ENCODE measurements around the gene IFIT5. TPM values are rescaled to one million over a fixed set of nuclear protein-coding genes. Genes with fewer than 3 reads are reported as not detected.
"Not testable (repeated sequence)": the region's sequence is repeated elsewhere in the genome, so short reads cannot be mapped to it uniquely, and the experiment has no call there.

IFIT5 gene
- polyA plus RNA-seq, 1 donor (not counting 4 experiments of a cell fraction or from before 2014, with no cell fraction given) = 15.8 TPM

DNA sequence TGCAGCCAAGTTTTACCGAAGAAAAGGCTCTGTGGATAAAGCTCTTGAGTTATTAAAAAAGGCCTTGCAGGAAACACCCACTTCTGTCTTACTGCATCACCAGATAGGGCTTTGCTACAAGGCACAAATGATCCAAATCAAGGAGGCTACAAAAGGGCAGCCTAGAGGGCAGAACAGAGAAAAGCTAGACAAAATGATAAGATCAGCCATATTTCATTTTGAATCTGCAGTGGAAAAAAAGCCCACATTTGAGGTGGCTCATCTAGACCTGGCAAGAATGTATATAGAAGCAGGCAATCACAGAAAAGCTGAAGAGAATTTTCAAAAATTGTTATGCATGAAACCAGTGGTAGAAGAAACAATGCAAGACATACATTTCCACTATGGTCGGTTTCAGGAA, 11.3 kb upstream of the IFIT5 start:
- TF ChIP-seq, protein P1, sequence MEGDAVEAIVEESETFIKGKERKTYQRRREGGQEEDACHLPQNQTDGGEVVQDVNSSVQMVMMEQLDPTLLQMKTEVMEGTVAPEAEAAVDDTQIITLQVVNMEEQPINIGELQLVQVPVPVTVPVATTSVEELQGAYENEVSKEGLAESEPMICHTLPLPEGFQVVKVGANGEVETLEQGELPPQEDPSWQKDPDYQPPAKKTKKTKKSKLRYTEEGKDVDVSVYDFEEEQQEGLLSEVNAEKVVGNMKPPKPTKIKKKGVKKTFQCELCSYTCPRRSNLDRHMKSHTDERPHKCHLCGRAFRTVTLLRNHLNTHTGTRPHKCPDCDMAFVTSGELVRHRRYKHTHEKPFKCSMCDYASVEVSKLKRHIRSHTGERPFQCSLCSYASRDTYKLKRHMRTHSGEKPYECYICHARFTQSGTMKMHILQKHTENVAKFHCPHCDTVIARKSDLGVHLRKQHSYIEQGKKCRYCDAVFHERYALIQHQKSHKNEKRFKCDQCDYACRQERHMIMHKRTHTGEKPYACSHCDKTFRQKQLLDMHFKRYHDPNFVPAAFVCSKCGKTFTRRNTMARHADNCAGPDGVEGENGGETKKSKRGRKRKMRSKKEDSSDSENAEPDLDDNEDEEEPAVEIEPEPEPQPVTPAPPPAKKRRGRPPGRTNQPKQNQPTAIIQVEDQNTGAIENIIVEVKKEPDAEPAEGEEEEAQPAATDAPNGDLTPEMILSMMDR (optimal IDR thresholded peaks at IDR 0.05 in 1 of 3, IDR thresholded peaks at IDR 0.05 in 1 of 3, conservative IDR thresholded peaks at IDR 0.05 in 1 of 3; ENCODE audit: extremely low read depth in 1 of 3, insufficient read depth in 2 of 3, low read length in 3 of 3) = no peak
- TF ChIP-seq EZH2 (IDR thresholded peaks at IDR 0.05; ENCODE audit: low read length) = no peak
- no peak overlapping the region for H3K27ac ChIP-seq (ENCODE audit: control insufficient read depth, insufficient read depth, low read length)
- no peak for DNase-seq (ENCODE audit: low read depth, low spot score)
- H3K79me2 ChIP-seq (ENCODE audit: control insufficient read depth, insufficient read depth, low read length) = no peaks in the 10 kb centered on the region
- H3K9me1 ChIP-seq (ENCODE audit: control insufficient read depth, extremely low read depth, insufficient read depth, low read length) = no peaks in the 10 kb centered on the region
- dilution Hi-C loops (cut with MboI; ENCODE audit: extremely low pct_ligation_motif_present, low sequenced_read_pairs) = no loop called here
- no peak overlapping the region for H3K9ac ChIP-seq (ENCODE audit: control insufficient read depth, extremely low read depth, insufficient read depth, low read length)
- no peak for FAIRE-seq
- no peak overlapping the region for H2AFZ ChIP-seq (ENCODE audit: control insufficient read depth, low read length)
- no peaks in the 10 kb centered on the region for H3K27me3 ChIP-seq (ENCODE audit: control insufficient read depth, extremely low read depth, insufficient read depth, low read length)
- H4K20me1 ChIP-seq (ENCODE audit: control insufficient read depth, extremely low read depth, insufficient read depth, low read length) = no peaks in the 10 kb centered on the region
- no peak overlapping the region for H3K4me2 ChIP-seq (ENCODE audit: control insufficient read depth, extremely low read depth, insufficient read depth, low read depth, low read length)
- no peaks in the 10 kb centered on the region for H3K4me1 ChIP-seq (ENCODE audit: control insufficient read depth, extremely low read depth, insufficient read depth, low read length)
- H3K36me3 ChIP-seq (ENCODE audit: control insufficient read depth in 2 of 2, extremely low read depth in 1 of 2, insufficient read depth in 2 of 2, low read length in 2 of 2) = peaks cover 0 to 12% of the 10 kb centered on the region in 2 experiments
- H3K4me3 ChIP-seq (ENCODE audit: control insufficient read depth in 2 of 3, extremely low read depth in 1 of 3, insufficient read depth in 2 of 3, low read depth in 1 of 3, low read length in 3 of 3) = no peak overlapping the region
- no peaks in the 10 kb centered on the region for H3K9me3 ChIP-seq (ENCODE audit: control insufficient read depth, low read depth, low read length)

DNA sequence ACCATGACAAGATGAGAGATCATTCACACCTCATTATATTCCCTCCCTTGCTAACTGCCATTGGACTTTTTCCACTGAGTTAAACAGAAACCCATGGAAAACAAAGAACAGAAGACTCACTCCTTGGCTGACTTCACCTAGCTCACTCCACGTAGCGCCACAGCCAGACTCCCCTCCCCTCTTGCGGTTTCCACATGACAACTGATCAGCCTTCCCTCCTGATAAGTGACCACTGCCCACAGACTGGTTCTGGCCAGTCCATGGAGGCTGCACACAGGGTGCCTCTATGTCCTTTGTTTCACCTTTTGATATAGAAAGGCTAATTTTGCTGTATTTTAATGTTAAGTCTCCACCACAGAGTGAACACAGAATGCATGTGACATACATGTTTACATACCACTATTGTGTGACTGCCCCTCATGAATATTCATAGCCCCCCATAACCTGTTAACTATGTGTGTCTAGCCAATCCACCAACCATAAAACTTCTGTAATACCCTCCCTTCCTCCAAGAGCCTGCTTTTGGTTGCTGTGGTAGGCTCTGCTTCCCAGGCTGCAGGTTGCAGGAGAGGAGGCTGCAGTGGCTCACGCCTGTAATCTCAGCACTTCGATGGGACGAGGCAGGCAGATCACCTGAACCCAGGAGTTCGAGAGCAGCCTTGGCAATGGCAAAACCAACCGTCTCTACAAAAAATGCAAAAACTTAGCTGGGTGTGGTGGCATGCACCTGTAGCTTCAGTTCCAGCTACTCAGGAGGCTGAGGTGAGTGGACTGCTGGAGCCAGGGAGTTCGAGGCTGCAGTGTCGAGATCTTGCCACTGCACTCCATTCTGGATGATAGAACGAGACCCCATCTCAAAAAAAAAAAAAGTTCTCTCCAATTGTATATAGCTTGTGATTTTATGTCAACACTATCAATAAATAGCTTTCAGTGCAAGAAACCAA, 10.0 kb upstream of the IFIT5 start:
- dilution Hi-C loops (cut with MboI; ENCODE audit: extremely low pct_ligation_motif_present, low sequenced_read_pairs) = no loop called here

DNA sequence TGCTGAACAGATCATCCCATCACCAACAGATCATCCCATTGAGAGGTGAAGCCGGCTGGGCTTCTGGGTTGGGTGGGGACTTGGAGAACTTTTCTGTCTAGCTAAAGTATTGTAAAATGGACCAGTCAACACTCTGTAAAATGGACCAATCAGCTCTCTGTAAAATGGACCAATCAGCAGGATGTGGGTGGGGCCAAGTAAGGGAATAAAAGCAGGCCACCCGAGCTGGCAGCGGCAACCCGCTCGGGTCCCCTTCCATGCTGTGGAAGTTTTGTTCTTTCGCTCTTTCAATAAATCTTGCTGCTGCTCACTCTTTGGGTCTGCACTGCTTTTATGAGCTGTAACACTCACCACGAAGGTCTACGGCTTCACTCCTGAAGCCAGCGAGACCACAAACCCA, 8.2 kb upstream of the IFIT5 start:
- H3K9me3 ChIP-seq (ENCODE audit: control insufficient read depth, low read depth, low read length); H3K4me3 ChIP-seq (ENCODE audit: control insufficient read depth in 2 of 3, extremely low read depth in 1 of 3, insufficient read depth in 2 of 3, low read depth in 1 of 3, low read length in 3 of 3); dilution Hi-C loops (cut with MboI; ENCODE audit: extremely low pct_ligation_motif_present, low sequenced_read_pairs); H4K20me1 ChIP-seq (ENCODE audit: control insufficient read depth, extremely low read depth, insufficient read depth, low read length); H3K4me2 ChIP-seq (ENCODE audit: control insufficient read depth, extremely low read depth, insufficient read depth, low read depth, low read length); H3K79me2 ChIP-seq (ENCODE audit: control insufficient read depth, insufficient read depth, low read length); H3K9me1 ChIP-seq (ENCODE audit: control insufficient read depth, extremely low read depth, insufficient read depth, low read length); H3K9ac ChIP-seq (ENCODE audit: control insufficient read depth, extremely low read depth, insufficient read depth, low read length); H2AFZ ChIP-seq (ENCODE audit: control insufficient read depth, low read length); H3K4me1 ChIP-seq (ENCODE audit: control insufficient read depth, extremely low read depth, insufficient read depth, low read length); FAIRE-seq; DNase-seq (ENCODE audit: low read depth, low spot score); H3K27ac ChIP-seq (ENCODE audit: control insufficient read depth, insufficient read depth, low read length); H3K27me3 ChIP-seq (ENCODE audit: control insufficient read depth, extremely low read depth, insufficient read depth, low read length): not testable (repeated sequence)
- H3K36me3 ChIP-seq (ENCODE audit: control insufficient read depth in 2 of 2, extremely low read depth in 1 of 2, insufficient read depth in 2 of 2, low read length in 2 of 2) = peaks cover 0 to 12% of the 10 kb centered on the region in 2 experiments

More for the DNA sequence above, 10.0 kb upstream of the IFIT5 start:
- H3K79me2 ChIP-seq (ENCODE audit: control insufficient read depth, insufficient read depth, low read length) = no peaks in the 10 kb centered on the region
- peaks cover 0 to 12% of the 10 kb centered on the region in 2 experiments for H3K36me3 ChIP-seq (ENCODE audit: control insufficient read depth in 2 of 2, extremely low read depth in 1 of 2, insufficient read depth in 2 of 2, low read length in 2 of 2)
- H3K9me1 ChIP-seq (ENCODE audit: control insufficient read depth, extremely low read depth, insufficient read depth, low read length) = no peaks in the 10 kb centered on the region
- no peak overlapping the region for H3K4me3 ChIP-seq (ENCODE audit: control insufficient read depth in 2 of 3, extremely low read depth in 1 of 3, insufficient read depth in 2 of 3, low read depth in 1 of 3, low read length in 3 of 3)
- no peaks in the 10 kb centered on the region for H3K9me3 ChIP-seq (ENCODE audit: control insufficient read depth, low read depth, low read length)
- no peak overlapping the region for H2AFZ ChIP-seq (ENCODE audit: control insufficient read depth, low read length)
- FAIRE-seq = no peak
- DNase-seq (ENCODE audit: low read depth, low spot score) = no peak
- H3K27ac ChIP-seq (ENCODE audit: control insufficient read depth, insufficient read depth, low read length) = no peak overlapping the region
- no peak overlapping the region for H3K4me2 ChIP-seq (ENCODE audit: control insufficient read depth, extremely low read depth, insufficient read depth, low read depth, low read length)
- H3K9ac ChIP-seq (ENCODE audit: control insufficient read depth, extremely low read depth, insufficient read depth, low read length) = no peak overlapping the region
- no peaks in the 10 kb centered on the region for H3K4me1 ChIP-seq (ENCODE audit: control insufficient read depth, extremely low read depth, insufficient read depth, low read length)
- no peaks in the 10 kb centered on the region for H4K20me1 ChIP-seq (ENCODE audit: control insufficient read depth, extremely low read depth, insufficient read depth, low read length)
- no peaks in the 10 kb centered on the region for H3K27me3 ChIP-seq (ENCODE audit: control insufficient read depth, extremely low read depth, insufficient read depth, low read length)
- no peak for TF ChIP-seq EZH2 (IDR thresholded peaks at IDR 0.05; ENCODE audit: low read length)
- TF ChIP-seq, protein P1 (optimal IDR thresholded peaks at IDR 0.05 in 1 of 3, IDR thresholded peaks at IDR 0.05 in 1 of 3, conservative IDR thresholded peaks at IDR 0.05 in 1 of 3; ENCODE audit: extremely low read depth in 1 of 3, insufficient read depth in 2 of 3, low read length in 3 of 3) = no peak
